Naive thymus-derived CD8-positive, alpha-beta T cell (primary cell): ENCODE measurements around the gene SLC22A1. TPM values are rescaled to one million over a fixed set of nuclear protein-coding genes. Genes with fewer than 3 reads are reported as not detected.
"Not testable (repeated sequence)": the region's sequence is repeated elsewhere in the genome, so short reads cannot be mapped to it uniquely, and the experiment has no call there.

ENCODE experiments used
- ATAC-seq, 2 donors: fragments of 150-1000 bp; cut with Tn5 transposase in 1 of 2; sonication (Bioruptor Pico), chemical (Tn5 transposase) in 1 of 2; 1 replicate in 1 of 2; 2 replicates in 1 of 2; pipeline ENCODE4 v1.10.0; 2021; ENCODE audit warnings: mild to moderate bottlenecking in 2 of 2, moderate library complexity in 2 of 2
- POLR2A ChIA-PET: fragments of 350-600 bp; sonication (Branson Sonifier 250); formaldehyde crosslinking; loops from one replicate; lab custom pipeline; 2021; ENCODE audit warnings: antibody characterized with exemption; lab: Charles Lee
- DNase-seq, 10 donors: peaks; one replicate each; pipeline versions ENCODE4 v3.0.0 to v3.0.0-alpha.2; 2020 to 2022
- H3K27ac Mint-ChIP-seq, 10 donors: one replicate each; pipeline ENCODE4 v1.8.0; 2020 to 2022; ENCODE audit warnings: mild to moderate bottlenecking in 10 of 10, mixed read lengths in 10 of 10, moderate library complexity in 4 of 10, inconsistent platforms in 1 of 10
- H3K27me3 Mint-ChIP-seq, 5 donors: one replicate each; pipeline ENCODE4 v1.8.0; 2021 to 2022; ENCODE audit warnings: mixed read lengths in 5 of 5
- H3K36me3 Mint-ChIP-seq, 3 donors: one replicate each; pipeline ENCODE4 v1.8.0; 2020 to 2022; ENCODE audit warnings: mixed read lengths in 3 of 3, mild to moderate bottlenecking in 2 of 3, inconsistent platforms in 1 of 3
- H3K4me1 Mint-ChIP-seq, 4 donors: one replicate each; pipeline ENCODE4 v1.8.0; 2021 to 2022; ENCODE audit warnings: mixed read lengths in 4 of 4
- H3K4me3 Mint-ChIP-seq, 10 donors: one replicate each; pipeline ENCODE4 v1.8.0; 2020 to 2022; ENCODE audit warnings: mild to moderate bottlenecking in 10 of 10, mixed read lengths in 10 of 10, moderate library complexity in 6 of 10, inconsistent platforms in 1 of 10
- H3K9me3 Mint-ChIP-seq, 9 donors: one replicate each; pipeline ENCODE4 v1.8.0; 2020 to 2022; ENCODE audit warnings: mixed read lengths in 9 of 9, mild to moderate bottlenecking in 3 of 9, inconsistent platforms in 1 of 9, moderate library complexity in 1 of 9
- polyA plus RNA-seq, 3 donors: library from polyadenylated mRNA; unstranded; fragments of 300-500 nt; fragmentation: Illumina TruSeq; gene quantifications; one replicate each; pipeline ENCODE4 v1.2.3, GENCODE V29; 2021
- total RNA-seq, 8 experiments: library from RNA in 2 of 8; stranded (reverse) in 2 of 8; gene quantifications; one replicate each; pipeline ENCODE4 v1.2.3 and lab custom pipeline; 2021 to 2026

The SLC22A1 gene
- total and polyA plus RNA-seq, 5 experiments from 2014 or later: 0.18 to 2.3 (median 1.5) TPM; not detected in 2

DNA sequence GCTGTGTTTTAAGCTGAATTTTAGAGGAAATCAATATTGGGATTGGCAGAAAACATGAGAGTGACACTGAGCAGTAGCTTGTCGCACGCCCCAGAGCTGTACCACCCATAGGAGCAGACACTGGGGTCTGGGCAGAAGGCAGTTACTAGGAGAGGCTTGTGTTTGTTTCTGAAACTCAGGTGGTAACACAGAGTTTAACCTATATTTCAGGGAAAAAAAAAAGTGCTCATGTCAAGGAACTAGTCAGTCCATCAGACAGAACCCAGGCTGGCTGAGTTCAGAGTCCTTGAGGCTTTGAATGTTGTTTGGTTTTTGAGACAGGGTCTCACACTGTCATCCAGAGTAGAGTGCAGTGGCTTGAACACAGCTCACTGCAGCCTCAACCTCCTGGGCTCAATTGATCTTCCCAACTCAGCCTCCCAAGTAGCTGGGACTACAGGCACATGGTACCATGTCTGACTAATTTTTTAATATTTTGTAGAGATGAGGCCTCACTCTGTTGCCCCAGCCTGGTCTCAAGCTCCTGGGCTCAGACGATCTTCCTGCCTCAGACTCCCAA lies 6.6 kb downstream of the SLC22A1 start:
- Mint-ChIP-seq H3K27me3 (peaks cover 0 to 7% (median 0%) of the 10 kb centered on the region in 5 donors), H3K9me3 (peaks cover 0 to 4% (median 0%) of the 10 kb centered on the region in 9 donors), H3K27ac (no peak overlapping the region), H3K4me1 (peaks cover 0 to 7% (median 0%) of the 10 kb centered on the region in 4 donors), H3K36me3 (peaks cover 0 to 6% (median 0%) of the 10 kb centered on the region in 3 donors), H3K4me3 (no peak overlapping the region)
- DNase-seq (no peak), ATAC-seq (no peak)
- POLR2A ChIA-PET: no interaction called here

DNA sequence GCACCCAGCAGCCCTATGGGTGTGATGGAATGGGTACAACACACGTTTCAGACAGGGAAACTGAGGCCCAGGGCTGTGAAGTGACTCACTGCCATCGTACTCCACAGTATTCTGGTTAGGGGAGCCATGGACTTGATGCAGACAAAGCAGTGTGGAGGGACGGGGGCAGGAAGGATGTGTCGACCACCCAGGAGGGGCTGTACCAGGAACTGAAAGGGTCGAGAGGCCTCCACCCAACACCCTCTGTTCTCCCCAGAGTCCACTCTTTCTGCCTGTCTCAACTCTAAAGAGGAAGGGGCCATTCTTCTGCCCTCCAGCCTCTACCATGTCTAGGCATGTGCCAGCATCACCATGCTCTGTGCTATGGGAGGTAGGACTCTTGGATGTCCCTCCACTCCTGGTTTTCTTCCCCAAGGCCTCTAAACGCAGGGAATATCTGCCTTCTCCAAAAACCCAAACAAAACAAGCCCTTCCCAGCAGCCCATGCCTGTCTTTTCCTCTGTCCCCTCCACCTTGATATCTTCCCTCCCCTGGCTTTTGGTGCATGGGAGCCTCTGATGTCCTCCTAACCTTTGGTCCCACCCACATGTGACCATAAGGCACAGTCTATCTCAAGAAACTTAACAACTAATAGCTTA lies 7.4 kb downstream of the SLC22A1 start:
- peaks cover 0 to 7% (median 0%) of the 10 kb centered on the region in 4 donors for H3K4me1 Mint-ChIP-seq
- POLR2A ChIA-PET: no interaction called here
- H3K4me3 Mint-ChIP-seq: no peak overlapping the region
- H3K27me3 Mint-ChIP-seq: no peaks in the 10 kb centered on the region
- peaks cover 0 to 5% (median 0%) of the 10 kb centered on the region in 3 donors for H3K36me3 Mint-ChIP-seq
- peaks cover 0 to 2% (median 0%) of the 10 kb centered on the region in 9 donors for H3K9me3 Mint-ChIP-seq
- H3K27ac Mint-ChIP-seq: no peak overlapping the region
- DNase-seq: no peak
- ATAC-seq: no peak

DNA sequence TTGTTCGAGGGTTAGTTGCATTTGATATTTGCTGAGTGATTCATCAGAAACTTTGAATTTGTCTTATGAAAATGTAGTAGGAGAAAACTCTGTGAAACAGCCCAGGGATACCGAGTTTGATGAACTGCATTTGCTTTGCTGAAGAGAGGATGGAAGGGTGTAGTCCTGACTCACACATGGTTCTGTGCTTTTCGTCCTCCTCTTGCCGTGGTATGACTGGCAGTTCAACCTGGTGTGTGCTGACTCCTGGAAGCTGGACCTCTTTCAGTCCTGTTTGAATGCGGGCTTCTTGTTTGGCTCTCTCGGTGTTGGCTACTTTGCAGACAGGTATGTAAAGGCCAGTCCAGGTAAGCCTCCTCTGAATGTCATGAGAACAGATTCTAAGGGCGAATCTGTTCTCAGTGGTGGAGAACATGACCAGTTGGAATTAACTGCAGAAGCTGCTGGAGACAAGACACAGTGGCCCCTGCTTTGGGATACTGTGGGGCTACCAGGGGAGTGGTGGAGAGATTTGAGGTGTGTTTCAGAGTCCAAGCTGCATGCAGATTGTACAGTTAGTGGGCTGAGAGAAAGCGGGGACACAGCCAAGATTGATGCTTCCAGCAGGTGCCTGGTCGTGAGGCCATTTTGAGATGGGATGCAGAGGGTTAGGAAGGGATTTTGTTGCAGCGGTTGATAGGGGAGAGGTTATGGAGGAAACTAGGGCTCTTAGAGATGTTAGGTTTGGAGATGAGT lies 8.4 kb downstream of the SLC22A1 start:
- H3K27me3 Mint-ChIP-seq: no peaks in the 10 kb centered on the region
- ATAC-seq: no peak
- H3K4me1 Mint-ChIP-seq: peaks cover 0 to 5% (median 0%) of the 10 kb centered on the region in 4 donors
- H3K4me3 Mint-ChIP-seq: no peak overlapping the region
- no peak for DNase-seq
- no peaks in the 10 kb centered on the region for H3K9me3 Mint-ChIP-seq
- H3K27ac Mint-ChIP-seq: peak overlapping the region in 1 of 10 donors; percentile 43
- peaks cover 0 to 1% (median 0%) of the 10 kb centered on the region in 3 donors for H3K36me3 Mint-ChIP-seq
- POLR2A ChIA-PET: no interaction called here

DNA sequence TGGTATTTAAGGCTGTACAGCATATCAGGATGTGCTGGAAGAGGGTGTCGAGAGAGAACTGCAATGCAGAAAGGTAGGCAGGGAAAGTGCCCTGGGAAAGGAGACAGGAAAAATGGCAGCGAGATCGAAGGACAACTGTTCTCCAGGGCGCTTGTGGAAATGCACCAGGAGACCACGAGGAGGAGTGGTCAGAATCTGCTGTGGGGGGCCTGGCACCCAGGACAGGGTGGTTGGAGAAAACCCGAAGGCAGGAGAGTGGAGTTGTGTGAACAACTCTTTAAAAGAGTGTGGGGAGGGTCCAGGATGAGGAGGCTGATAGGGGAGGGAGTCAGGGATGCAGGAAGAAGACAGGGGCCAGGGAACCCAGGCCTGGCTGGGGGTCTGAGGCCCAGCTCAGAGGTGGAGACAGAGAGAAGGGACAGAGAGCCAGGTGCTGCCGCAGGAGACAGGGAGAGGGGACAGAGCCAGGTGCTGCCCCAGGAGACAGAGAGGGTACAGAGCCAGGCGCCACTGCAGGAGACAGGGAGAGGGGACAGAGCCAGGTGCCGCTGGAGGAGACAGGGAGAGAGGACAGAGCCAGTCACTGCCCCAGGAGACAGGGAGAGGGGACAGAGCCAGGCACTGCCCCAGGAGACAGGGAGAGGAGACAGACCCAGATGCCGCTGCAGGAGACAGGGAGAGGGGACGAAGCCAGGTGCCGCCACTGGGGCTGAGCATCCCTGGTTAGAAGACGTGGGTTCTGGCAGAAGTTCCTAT lies 9.3 kb downstream of the SLC22A1 start:
- peak overlapping the region in 2 of 10 donors; percentile 43 to 48 for H3K27ac Mint-ChIP-seq

DNA sequence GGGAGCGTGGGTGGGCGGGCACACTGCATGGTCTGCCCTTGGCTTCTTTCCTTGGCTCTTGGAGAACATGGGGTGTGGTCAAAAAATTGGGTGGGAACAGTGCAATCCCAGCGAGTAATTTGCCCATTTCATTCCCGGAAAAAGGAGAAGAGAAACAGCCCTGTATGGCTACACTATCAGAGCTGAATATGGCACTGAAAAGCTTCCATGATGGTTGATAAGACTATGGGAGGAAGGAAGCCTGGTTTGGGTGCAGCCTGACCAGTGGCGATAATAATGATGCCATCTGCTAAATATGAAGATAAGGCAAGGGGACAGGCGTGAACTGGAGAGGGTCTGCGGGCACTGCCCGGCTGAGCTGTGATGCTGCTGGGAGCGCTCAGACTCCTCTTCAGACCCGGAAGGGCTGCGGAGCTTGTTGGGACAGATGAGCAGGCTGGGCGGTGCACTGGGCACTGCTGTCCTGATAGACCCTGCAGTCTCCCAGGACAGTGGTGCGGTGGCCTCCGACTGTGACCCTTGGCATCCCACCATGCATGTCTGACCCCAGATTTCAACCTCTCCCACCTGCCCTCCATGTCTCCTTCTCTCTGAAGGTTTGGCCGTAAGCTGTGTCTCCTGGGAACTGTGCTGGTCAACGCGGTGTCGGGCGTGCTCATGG lies 10.2 kb downstream of the SLC22A1 start:
- Mint-ChIP-seq H3K27me3 (peaks cover 0 to under 1% (median 0%) of the 10 kb centered on the region in 5 donors), H3K4me3 (no peak overlapping the region), H3K27ac (peak overlapping the region in 2 of 10 donors; percentile 43 to 63), H3K9me3 (no peaks in the 10 kb centered on the region), H3K36me3 (no peaks in the 10 kb centered on the region), H3K4me1 (peaks cover 0 to 5% (median 0%) of the 10 kb centered on the region in 4 donors)
- DNase-seq (no peak), ATAC-seq (no peak)
- POLR2A ChIA-PET: no interaction called here

More for the DNA sequence above, 9.3 kb downstream of the SLC22A1 start:
- no peak for DNase-seq
- POLR2A ChIA-PET: no interaction called here
- Mint-ChIP-seq H3K9me3 (no peaks in the 10 kb centered on the region), H3K4me3 (no peak overlapping the region), H3K36me3 (no peaks in the 10 kb centered on the region), H3K4me1 (peaks cover 0 to 5% (median 0%) of the 10 kb centered on the region in 4 donors), H3K27me3 (no peaks in the 10 kb centered on the region)
- ATAC-seq: no peak

- peaks cover 0 to 6% (median 0%) of the 10 kb centered on the region in 5 donors for H3K27me3 Mint-ChIP-seq
- POLR2A ChIA-PET: no interaction called here
- no peak overlapping the region for H3K4me3 Mint-ChIP-seq
- DNase-seq (no peak), ATAC-seq (no peak)
- no peaks in the 10 kb centered on the region for H3K36me3 Mint-ChIP-seq
- no peaks in the 10 kb centered on the region for H3K9me3 Mint-ChIP-seq
- peaks cover 0 to 5% (median 0%) of the 10 kb centered on the region in 4 donors for H3K4me1 Mint-ChIP-seq
- peak overlapping the region in 1 of 10 donors; percentile 63 for H3K27ac Mint-ChIP-seq
Observed at GRCh38 chr6:160132297-160132637, 10.7 kb downstream of the SLC22A1 start.

GRCh38 chr6:160132776-160133338 lies 11.2 kb downstream of the SLC22A1 start:
- H3K4me3 Mint-ChIP-seq: no peak overlapping the region
- POLR2A ChIA-PET: no interaction called here
- H3K36me3 Mint-ChIP-seq: no peaks in the 10 kb centered on the region
- no peak for DNase-seq
- no peak for ATAC-seq
- H3K4me1 Mint-ChIP-seq: peaks cover 0 to 5% (median under 1%) of the 10 kb centered on the region in 4 donors
- no peaks in the 10 kb centered on the region for H3K9me3 Mint-ChIP-seq
- H3K27ac Mint-ChIP-seq: peak overlapping the region in 1 of 10 donors; percentile 20
- H3K27me3 Mint-ChIP-seq: peaks cover 0 to 12% (median 0%) of the 10 kb centered on the region in 5 donors

GRCh38 chr6:160133441-160134336 lies 12.1 kb downstream of the SLC22A1 start:
- POLR2A ChIA-PET: no interaction called here
- Mint-ChIP-seq H3K36me3 (no peaks in the 10 kb centered on the region), H3K27me3 (peaks cover 0 to 14% (median 0%) of the 10 kb centered on the region in 5 donors), H3K9me3 (no peaks in the 10 kb centered on the region), H3K4me1 (peaks cover 7 to 9% (median 8%) of the 10 kb centered on the region in 4 donors), H3K27ac (peak overlapping the region in 1 of 10 donors; percentile 69), H3K4me3 (no peak overlapping the region)
- no peak for DNase-seq
- ATAC-seq: no peak

GRCh38 chr6:160134337-160134751 lies 12.7 kb downstream of the SLC22A1 start:
- H3K4me1 Mint-ChIP-seq, DNase-seq, H3K36me3 Mint-ChIP-seq, H3K9me3 Mint-ChIP-seq, H3K27ac Mint-ChIP-seq, H3K4me3 Mint-ChIP-seq, POLR2A ChIA-PET, ATAC-seq: not testable (repeated sequence)
- peaks cover 0 to 14% (median 0%) of the 10 kb centered on the region in 5 donors for H3K27me3 Mint-ChIP-seq

DNA sequence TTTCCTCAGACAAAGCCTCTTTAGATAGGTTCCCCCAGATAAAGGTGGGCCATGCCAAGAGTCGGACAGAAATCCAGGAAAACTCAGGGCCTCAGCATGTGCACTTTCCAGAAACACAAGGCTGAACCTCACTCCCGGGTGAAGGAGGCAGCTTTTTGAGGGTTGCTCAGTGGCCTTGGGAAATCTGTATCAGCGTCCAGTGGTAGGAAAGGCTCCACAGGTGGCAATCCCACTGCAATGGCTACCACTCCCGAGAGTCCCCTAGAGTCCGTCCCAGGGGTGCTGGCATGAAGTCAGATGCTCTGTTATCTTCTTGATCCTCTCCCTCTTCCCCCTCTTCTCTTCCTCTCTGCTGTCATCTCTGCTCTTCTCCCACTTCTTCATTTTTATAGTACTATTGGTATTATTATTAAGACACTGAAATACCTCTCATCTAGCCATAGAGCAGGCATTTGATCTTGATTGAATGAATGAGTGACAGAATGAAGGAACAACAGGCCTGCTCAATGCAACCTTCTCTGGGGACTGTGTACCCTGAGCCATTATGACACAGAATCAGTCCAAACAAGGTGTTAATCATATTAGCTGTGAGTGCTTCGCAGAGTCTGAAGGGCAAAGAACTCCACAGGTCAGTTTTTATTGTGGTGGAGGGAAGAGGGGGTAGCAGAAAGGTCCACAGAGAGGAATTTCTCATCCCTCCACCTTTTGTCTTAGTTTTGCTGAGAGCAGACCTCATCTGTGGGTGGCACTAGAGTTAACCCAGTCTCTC lies 13.3 kb downstream of the SLC22A1 start:
- DNase-seq (no peak), ATAC-seq (no peak)
- H3K36me3 Mint-ChIP-seq: no peaks in the 10 kb centered on the region
- H3K9me3 Mint-ChIP-seq: no peaks in the 10 kb centered on the region
- H3K27me3 Mint-ChIP-seq: peaks cover 0 to 14% (median 0%) of the 10 kb centered on the region in 5 donors
- POLR2A ChIA-PET: no interaction called here
- H3K4me3 Mint-ChIP-seq: no peak overlapping the region
- H3K4me1 Mint-ChIP-seq: peaks cover 7 to 10% (median 9%) of the 10 kb centered on the region in 4 donors
- H3K27ac Mint-ChIP-seq: peak overlapping the region in 2 of 10 donors; percentile 24 to 28
